HL-60 (cell line): ENCODE data around the gene BIRC5.

ENCODE experiments used
- CTCF ChIP-seq: IDR thresholded peaks from one replicate; pipeline ENCODE4 v1.5.1; 2011; ENCODE audit warnings: low read length, control low read depth, inconsistent platforms; ENCODE audit not compliant: insufficient read depth
- GABPA ChIP-seq: IDR thresholded peaks from 2 replicates; pipeline ENCODE4 v1.6.1; 2012; ENCODE audit warnings: low read depth
- POLR2AphosphoS5 ChIP-seq: IDR thresholded peaks from 2 replicates; pipeline ENCODE4 v1.6.1; 2012; ENCODE audit warnings: low read depth
- REST ChIP-seq: IDR thresholded peaks from 2 replicates; pipeline ENCODE4 v1.6.1; 2012; ENCODE audit warnings: low read depth; ENCODE audit not compliant: insufficient replicate concordance

GRCh38 chr17:78205124-78205775, 8.8 kb upstream of the BIRC5 start:
- TF ChIP-seq CTCF (no peak), POLR2AphosphoS5 (no peak), REST (no peak), GABPA (no peak)
